ENCODE results near the gene RAPH1.

GRCh38 chr2:203412546-203413331, 122.4 kb downstream of the RAPH1 start:
- TF ChIP-seq MAX (IDR thresholded peaks at IDR 0.05) (no peak), RAD21 (IDR thresholded peaks at IDR 0.05; ENCODE audit: low read depth) (no peak), EP300 (IDR thresholded peaks at IDR 0.05; ENCODE audit: borderline replicate concordance) (no peak), CEBPB (IDR thresholded peaks at IDR 0.05) (no peak), TCF12 (IDR thresholded peaks at IDR 0.05; ENCODE audit: low read depth) (no peak), TEAD4 (IDR thresholded peaks at IDR 0.05) (no peak)

Measured in Ishikawa (cell line).